GM18505 (cell line): ENCODE data around the gene CFAP210.

Experiments used
- ATAC-seq: cut with Tn5 transposase; IDR thresholded peaks from one replicate; pipeline ENCODE4 v1.9.1; 2021; ENCODE audit not compliant: unreplicated experiment
- POLR2A ChIP-seq: IDR thresholded peaks from 4 replicates; pipeline ENCODE4 v1.6.1; 2011; ENCODE audit warnings: borderline replicate concordance; ENCODE audit not compliant: insufficient read depth, insufficient read length; ENCODE audit errors: extremely low read depth

The CFAP210 gene

GRCh38 chr2:169718930-169719504 lies 24.8 kb upstream of the CFAP210 start:
- no peak for TF ChIP-seq POLR2A
- ATAC-seq, result no peak

GRCh38 chr2:169717691-169718063 lies 23.5 kb upstream of the CFAP210 start:
- no peak for ATAC-seq
- no peak for TF ChIP-seq POLR2A

DNA sequence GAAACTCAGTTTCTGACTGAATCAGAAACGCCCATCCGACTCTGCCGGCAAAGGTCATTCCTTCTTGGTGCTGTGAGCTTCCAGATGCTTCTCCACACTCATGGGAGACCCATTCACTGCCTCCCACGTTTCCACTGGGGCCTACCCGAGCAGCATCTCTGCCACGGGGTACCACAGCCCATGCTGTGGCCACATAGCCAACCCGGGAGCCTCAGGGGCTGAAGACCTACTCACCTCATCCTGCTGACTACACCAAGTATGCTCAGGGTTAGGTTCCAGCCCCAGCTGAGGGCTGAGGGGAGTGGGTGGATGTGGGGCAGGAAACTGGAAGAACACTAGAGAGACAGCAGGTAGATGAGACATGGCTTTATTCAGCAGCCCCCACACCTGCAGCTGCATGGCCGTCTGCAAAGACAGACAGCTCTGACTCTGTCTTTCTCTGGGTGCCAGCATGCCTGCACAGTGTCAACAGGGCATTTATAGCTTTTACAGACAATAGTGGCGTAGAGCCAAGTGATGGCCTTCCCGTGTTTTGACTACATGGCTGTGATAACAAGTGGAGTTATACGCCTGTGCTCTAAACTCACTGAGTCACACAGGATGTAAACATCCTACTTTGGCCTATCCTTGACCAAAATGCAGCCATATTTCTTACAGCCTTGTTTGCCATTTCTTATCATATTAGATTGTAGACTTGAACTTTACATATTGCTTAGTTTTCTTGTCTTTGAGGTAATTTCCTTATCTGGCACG lies 22.9 kb upstream of the CFAP210 start:
- no peak for TF ChIP-seq POLR2A
- no peak for ATAC-seq

DNA sequence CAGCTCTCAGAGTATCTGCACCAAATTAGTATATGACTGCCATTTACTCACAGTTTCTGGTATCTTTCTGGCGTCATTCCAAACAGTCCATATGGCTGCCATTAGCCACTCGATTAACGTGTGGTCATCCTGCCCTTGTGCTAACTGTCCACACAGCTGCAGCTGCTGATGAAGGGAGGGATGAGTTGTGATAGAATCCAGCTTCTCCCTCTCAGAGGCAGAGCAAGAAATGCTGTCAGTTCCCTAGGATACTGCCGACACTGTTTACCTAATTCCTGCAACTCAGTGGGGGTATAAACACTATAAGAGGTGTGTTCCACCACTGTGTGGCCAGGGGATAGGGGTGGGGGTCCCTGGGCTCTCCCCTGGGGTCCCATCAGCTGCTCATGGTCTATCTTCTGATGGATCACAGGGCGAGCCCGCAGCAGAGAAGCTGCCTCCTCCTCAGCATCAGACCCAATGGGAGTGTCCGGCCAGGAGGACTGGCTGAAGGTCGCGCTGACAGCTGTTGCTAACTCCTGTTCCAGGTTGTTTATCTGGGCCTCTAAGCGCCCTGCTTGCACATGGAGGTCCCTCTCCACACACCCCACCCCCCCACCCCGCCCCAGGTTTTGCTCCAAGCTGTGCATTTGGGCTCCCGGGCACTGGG lies 22.2 kb upstream of the CFAP210 start:
- no peak for ATAC-seq
- TF ChIP-seq POLR2A, result no peak

GRCh38 chr2:169715379-169716237 lies 21.4 kb upstream of the CFAP210 start:
- ATAC-seq, result no peak
- no peak for TF ChIP-seq POLR2A

GRCh38 chr2:169714699-169715098 lies 20.5 kb upstream of the CFAP210 start:
- no peak for TF ChIP-seq POLR2A
- ATAC-seq, result no peak

GRCh38 chr2:169713331-169713730 lies 19.1 kb upstream of the CFAP210 start:
- ATAC-seq, result no peak
- TF ChIP-seq POLR2A, result no peak

DNA sequence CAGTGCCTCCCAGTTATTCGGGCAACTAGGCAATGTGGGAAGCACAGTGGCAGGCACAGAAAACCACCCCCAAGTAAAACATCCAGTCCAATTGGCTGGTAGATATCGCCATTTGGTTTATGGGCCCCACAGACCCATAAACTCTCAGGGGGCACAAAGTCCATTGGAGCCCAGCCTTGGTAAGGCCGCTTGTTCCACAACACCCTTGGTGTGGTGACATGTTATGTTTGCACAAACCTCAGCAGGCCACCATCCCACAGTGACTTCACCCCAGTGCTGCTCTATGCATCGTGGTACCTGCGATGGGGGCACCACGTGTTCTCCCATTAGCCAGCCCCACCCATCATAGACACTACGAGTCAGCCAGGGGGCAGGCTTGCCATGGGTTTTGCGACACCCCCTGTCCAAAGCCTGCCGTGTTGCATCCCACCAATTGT lies 18.6 kb upstream of the CFAP210 start:
- ATAC-seq, result no peak
- no peak for TF ChIP-seq POLR2A

DNA sequence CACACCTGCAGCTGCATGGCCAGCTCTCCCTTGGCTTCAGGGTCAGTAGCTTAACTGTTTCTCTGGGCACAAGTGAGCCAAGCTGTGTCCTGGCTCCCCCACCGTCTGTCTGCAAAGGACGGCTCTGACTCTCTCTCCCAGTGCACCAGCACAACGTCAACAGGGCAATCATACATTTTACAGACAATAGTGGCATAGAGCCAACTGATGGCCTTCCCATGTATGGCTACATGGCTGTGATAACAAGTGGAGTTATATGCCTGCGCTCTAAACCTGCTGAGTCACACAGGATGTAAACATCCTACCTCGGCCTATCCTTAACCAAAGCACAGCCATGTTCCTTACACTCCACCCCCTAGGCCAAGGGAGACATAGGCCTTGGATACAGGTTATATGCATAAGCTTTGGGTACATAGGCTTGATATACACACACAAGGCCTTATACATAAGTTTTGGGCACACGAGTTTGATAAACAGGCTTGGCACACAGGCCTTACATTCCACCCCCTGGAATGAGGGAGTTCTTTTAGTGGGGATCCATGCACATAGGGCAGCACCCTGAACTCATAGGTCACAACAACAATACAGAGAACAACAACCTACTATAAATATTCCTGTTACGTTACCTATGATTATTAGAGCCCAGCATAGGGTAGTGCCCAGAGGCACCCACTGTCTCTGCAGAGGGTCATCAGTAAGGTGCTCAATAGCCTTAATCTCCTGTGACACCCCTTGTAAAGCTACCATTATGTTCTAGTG lies 17.7 kb upstream of the CFAP210 start:
- no peak for ATAC-seq
- no peak for TF ChIP-seq POLR2A

GRCh38 chr2:169709981-169710380 lies 15.8 kb upstream of the CFAP210 start:
- no peak for ATAC-seq
- TF ChIP-seq POLR2A, result no peak

DNA sequence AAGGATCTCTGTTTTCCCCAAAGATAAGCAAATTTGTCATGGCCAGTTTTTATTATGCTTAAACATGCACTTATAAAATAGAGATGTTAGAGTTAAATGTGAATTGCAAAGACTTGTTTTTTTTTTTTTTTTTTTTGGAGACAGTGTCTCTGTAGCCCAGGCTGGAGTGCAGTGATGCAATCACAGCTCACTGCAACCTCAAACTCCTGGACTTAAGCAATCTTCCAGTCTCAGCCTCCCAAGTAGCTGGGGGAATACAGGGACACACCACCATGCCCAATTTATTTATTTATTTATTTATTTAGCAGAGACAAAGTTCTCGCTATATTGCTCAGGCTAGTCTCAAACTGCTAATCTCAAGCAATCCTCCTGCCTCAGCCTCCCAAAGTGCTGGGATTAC lies 15.1 kb upstream of the CFAP210 start:
- no peak for ATAC-seq
- TF ChIP-seq POLR2A, result no peak

DNA sequence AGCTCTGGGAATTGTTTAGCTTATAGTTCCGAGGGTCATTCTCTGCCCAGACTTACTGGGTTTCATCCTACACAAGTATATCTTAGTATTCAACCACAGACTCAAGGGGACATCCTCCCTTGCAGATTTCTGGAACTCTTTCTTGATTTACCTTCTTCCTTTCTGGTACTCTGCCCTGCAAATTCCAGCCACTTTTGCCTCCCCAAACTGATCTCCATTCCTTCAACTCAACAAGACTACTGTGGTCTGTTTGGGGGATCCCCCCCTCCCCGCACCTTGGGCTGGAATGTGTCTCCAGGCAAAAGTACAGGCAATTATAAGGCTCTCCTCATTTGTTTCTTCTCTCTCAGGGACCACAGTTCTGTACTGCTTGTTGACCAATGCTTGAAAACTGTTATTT lies 13.4 kb upstream of the CFAP210 start:
- no peak for ATAC-seq
- TF ChIP-seq POLR2A, result no peak

- no peak for ATAC-seq
- no peak for TF ChIP-seq POLR2A
These were observed 11.7 kb upstream of the CFAP210 start for GRCh38 chr2:169705927-169706326.

DNA sequence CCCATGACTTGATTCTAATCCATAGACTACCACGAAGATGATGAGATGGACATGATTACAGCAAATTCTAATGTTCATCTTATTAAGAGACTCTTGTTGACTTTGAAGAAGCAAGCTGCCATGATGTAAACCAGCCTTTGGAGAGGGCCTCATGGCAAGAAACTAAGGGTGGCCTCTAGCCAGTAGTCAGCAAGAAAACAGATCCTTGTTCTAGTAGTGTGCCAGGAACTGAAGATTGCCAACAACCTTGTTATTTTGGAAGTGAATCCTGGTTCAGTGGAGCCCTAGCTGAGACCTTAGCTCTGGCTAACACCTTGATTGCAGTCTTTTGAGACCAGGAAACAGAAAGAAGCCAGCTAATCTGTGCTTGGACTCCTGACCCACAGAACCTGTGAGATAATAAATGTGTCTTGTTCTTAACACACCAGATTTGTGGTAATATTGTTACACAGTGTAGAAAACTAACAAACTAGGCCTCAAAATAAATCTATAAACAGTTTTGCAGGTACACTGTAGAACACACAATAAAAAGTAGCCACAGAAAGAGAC lies 10.0 kb upstream of the CFAP210 start:
- TF ChIP-seq POLR2A, result no peak
- no peak for ATAC-seq
